Endothelial cell of umbilical vein (primary cell): ENCODE results near the gene JAKMIP1. TPM values are rescaled to one million over a fixed set of nuclear protein-coding genes. Genes with fewer than 3 reads are reported as not detected.

Experiments used
- BruUV-seq: library from RNA; stranded (reverse); fragments of 400-500 nt; replicated peaks from 2 replicates; lab custom pipeline; 2021; lab: Mats Ljungman, UMichigan
- CTCF ChIA-PET: fragments of 300-600, 350-600 bp; sonication (Branson Sonifier 250); formaldehyde crosslinking; loops from one replicate; lab custom pipeline; 2021; ENCODE audit warnings: antibody characterized with exemption, inconsistent platforms; lab: Charles Lee
- POLR2A ChIA-PET: fragments of 300-600, 350-600 bp; sonication (Branson Sonifier 250); formaldehyde crosslinking; loops from one replicate; lab custom pipeline; 2021; ENCODE audit warnings: antibody characterized with exemption, inconsistent platforms; lab: Charles Lee
- DNase-seq: peaks from one replicate; pipeline ENCODE4 v3.0.0-alpha.2; 2011; ENCODE audit warnings: low read depth, low spot score
- FAIRE-seq: peaks from 2 replicates; lab custom pipeline; 2011; peaks lifted over from hg19 to GRCh38; lab: Jason Lieb, UNC
- H2AFZ ChIP-seq: 2 replicates; pipeline ENCODE4 v1.6.0; 2012; ENCODE audit warnings: low read depth, low read length, control low read depth, inconsistent platforms
- H3K27ac ChIP-seq: 2 replicates; pipeline ENCODE4 v1.5.1; 2011; ENCODE audit warnings: low read depth, mild to moderate bottlenecking, control low read depth, low read length, moderate library complexity; ENCODE audit not compliant: insufficient read depth
- H3K27me3 ChIP-seq, 2 experiments: 2 replicates each; pipeline versions ENCODE4 v1.6.0 to v1.6.1; 2011; ENCODE audit warnings: low read length in 2 of 2, mixed read lengths in 1 of 2; ENCODE audit not compliant: control insufficient read depth in 2 of 2, insufficient read depth in 2 of 2
- H3K36me3 ChIP-seq, 2 experiments: 2 replicates in 1 of 2; 3 replicates in 1 of 2; pipeline ENCODE4 v1.5.1; 2011; ENCODE audit warnings: low read length in 2 of 2, mild to moderate bottlenecking in 1 of 2, moderate library complexity in 1 of 2; ENCODE audit not compliant: control insufficient read depth in 2 of 2, insufficient read depth in 2 of 2; ENCODE audit errors: extremely low read depth in 1 of 2
- H3K4me1 ChIP-seq: 3 replicates; pipeline ENCODE4 v1.5.1; 2011; ENCODE audit warnings: mild to moderate bottlenecking, low read length; ENCODE audit not compliant: control insufficient read depth, insufficient read depth; ENCODE audit errors: extremely low read depth
- H3K4me2 ChIP-seq: 2 replicates; pipeline ENCODE4 v1.6.1; 2011; ENCODE audit warnings: low read length, control low read depth, mixed read lengths; ENCODE audit not compliant: insufficient read depth
- H3K4me3 ChIP-seq, 3 experiments: fragments of 200-600 bp in 1 of 3; sonication (generic), shearing (Covaris generic) in 1 of 3; replicated peaks in 1 of 3; 2 replicates each; pipeline ENCODE4 v1.5.1; 2011 to 2016; ENCODE audit warnings: control low read depth in 3 of 3, low read length in 3 of 3, mild to moderate bottlenecking in 2 of 3, inconsistent platforms in 1 of 3, low read depth in 1 of 3, moderate library complexity in 1 of 3; ENCODE audit not compliant: insufficient read depth in 1 of 3
- H3K79me2 ChIP-seq: 2 replicates; pipeline ENCODE4 v1.6.0; 2012; ENCODE audit warnings: low read length, inconsistent platforms; ENCODE audit not compliant: control insufficient read depth, insufficient read depth
- H3K9ac ChIP-seq: replicated peaks from 2 replicates; pipeline ENCODE3; 2011; ENCODE audit warnings: low read length, control low read depth; ENCODE audit not compliant: insufficient read depth; ENCODE audit errors: extremely low read depth
- H3K9me1 ChIP-seq: replicated peaks from 3 replicates; pipeline ENCODE4 v1.6.0; 2011; ENCODE audit warnings: mild to moderate bottlenecking, low read length; ENCODE audit not compliant: control insufficient read depth, insufficient read depth; ENCODE audit errors: extremely low read depth
- H3K9me3 ChIP-seq: replicated peaks from 2 replicates; pipeline ENCODE4 v1.5.1; 2012; ENCODE audit warnings: low read length, inconsistent platforms; ENCODE audit not compliant: control insufficient read depth, insufficient read depth
- H4K20me1 ChIP-seq: replicated peaks from 2 replicates; pipeline ENCODE3; 2011; ENCODE audit warnings: mild to moderate bottlenecking, low read length; ENCODE audit not compliant: control insufficient read depth, insufficient read depth; ENCODE audit errors: extremely low read depth
- CTCF ChIP-seq, 2 donors: IDR thresholded peaks; 1 replicate in 1 of 2; 2 replicates in 1 of 2; pipeline ENCODE4 v1.5.1; 2011; ENCODE audit warnings: low read length in 2 of 2, mild to moderate bottlenecking in 2 of 2, moderate library complexity in 2 of 2, control low read depth in 1 of 2, inconsistent platforms in 1 of 2, low read depth in 1 of 2; ENCODE audit not compliant: insufficient read depth in 1 of 2; ENCODE audit errors: extremely low read depth in 1 of 2
- EZH2 ChIP-seq: IDR thresholded peaks from 2 replicates; pipeline ENCODE4 v1.6.1; 2012; ENCODE audit warnings: borderline replicate concordance, low read depth, mild to moderate bottlenecking, moderate library complexity, low read length, inconsistent platforms; ENCODE audit not compliant: severe bottlenecking
- FOS ChIP-seq: IDR thresholded peaks from 2 replicates; pipeline ENCODE4 v1.6.1; 2011; ENCODE audit warnings: mild to moderate bottlenecking, low read length, moderate library complexity, borderline replicate concordance; ENCODE audit not compliant: insufficient read depth
- GATA2 ChIP-seq: IDR thresholded peaks from 2 replicates; pipeline ENCODE4 v1.7.0; 2011; ENCODE audit warnings: low read depth, mild to moderate bottlenecking, moderate library complexity, mixed read lengths, low read length; ENCODE audit not compliant: insufficient read length, insufficient read depth
- JUN ChIP-seq: IDR thresholded peaks from 2 replicates; pipeline ENCODE4 v1.6.1; 2011; ENCODE audit warnings: borderline replicate concordance, low read depth; ENCODE audit not compliant: insufficient read length, insufficient read depth
- MYC ChIP-seq: IDR thresholded peaks from one replicate; pipeline ENCODE4 v1.6.1; 2011; ENCODE audit warnings: mild to moderate bottlenecking, low read depth, low read length
- POLR2A ChIP-seq: IDR thresholded peaks from 2 replicates; pipeline ENCODE4 v1.6.1; 2012; ENCODE audit warnings: low read depth, mild to moderate bottlenecking, control low read depth, low read length
- POLR2AphosphoS5 ChIP-seq: IDR thresholded peaks from 2 replicates; pipeline ENCODE4 v1.6.1; 2012; ENCODE audit warnings: low read depth, mild to moderate bottlenecking, control low read depth, low read length, moderate library complexity; ENCODE audit not compliant: insufficient read depth
- dilution Hi-C: fragments of 300-500 bp; cut with MboI; formaldehyde crosslinking; loops from one replicate; pipeline ENCODE4 v1.15.0; 2019; ENCODE audit warnings: low sequenced_read_pairs; ENCODE audit not compliant: extremely low pct_ligation_motif_present
- intact Hi-C: fragments of 100-400 bp; cut with micrococcal nuclease; formaldehyde crosslinking; loops from one replicate; pipeline ENCODE4 v1.10.0; 2022
- polyA plus RNA-seq, 4 experiments: library from polyadenylated mRNA; depleted of rRNA in 3 of 4; stranded (reverse) in 3 of 4; unstranded in 1 of 4; fragments of >200 nt; gene quantifications; 2 replicates each; pipeline versions ENCODE4 v1.2.1 to v1.2.3, GENCODE V29; 2011 to 2012; ENCODE audit warnings: missing spikeins in 1 of 4
- total RNA-seq: library from RNA; stranded (reverse); gene quantifications from 2 replicates; pipeline ENCODE4 v1.2.3, GENCODE V29; 2021
- TF ChIP-seq, protein P1 (sequence below): IDR thresholded peaks from 2 replicates; pipeline ENCODE4 v1.6.1; 2011; ENCODE audit not compliant: insufficient read depth, insufficient read length

JAKMIP1 gene
- total and polyA plus RNA-seq, 2 donors (not counting 3 experiments of a cell fraction or from before 2014, with no cell fraction given): not detected

DNA sequence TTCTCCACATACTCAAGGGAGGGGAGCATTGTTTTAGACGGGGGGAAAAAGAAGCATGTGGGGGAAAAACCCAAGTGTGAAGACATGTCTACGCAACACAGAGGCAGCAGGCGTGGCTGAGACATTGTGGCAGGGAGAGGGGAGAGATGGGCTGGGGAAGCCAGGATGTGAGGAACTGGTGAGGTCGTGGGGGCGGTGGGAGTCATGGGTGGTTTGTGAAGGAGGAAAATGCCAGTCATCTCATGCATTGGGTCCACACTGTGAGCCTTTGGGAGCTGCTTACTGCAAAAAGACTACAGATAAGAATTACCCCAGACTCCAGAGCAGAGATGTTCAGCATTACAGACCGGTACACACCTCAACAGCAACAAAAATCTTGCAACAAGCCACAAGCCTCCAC lies 2.1 kb downstream of the JAKMIP1 start:
- peaks cover 14 to 25% of the 10 kb centered on the region in 2 experiments for H3K27me3 ChIP-seq
- peaks cover 3% of the 10 kb centered on the region for H3K4me1 ChIP-seq
- intact Hi-C loops: no loop called here
- ChIA-PET CTCF (interaction anchor here (1.4 kb wide), 1 partner anchor 129 kb away, joined by 3 read pairs; no protein-coding TSS in a partner anchor), POLR2A (no interaction called here)
- no peak overlapping the region for H3K27ac ChIP-seq
- no peaks in the 10 kb centered on the region for H3K9me3 ChIP-seq
- no peak overlapping the region for H3K4me2 ChIP-seq
- H3K9ac ChIP-seq: no peak overlapping the region
- no peak overlapping the region for H3K4me3 ChIP-seq
- dilution Hi-C loops: no loop called here
- H3K36me3 ChIP-seq: no peaks in the 10 kb centered on the region
- no peak overlapping the region for H2AFZ ChIP-seq
- FAIRE-seq: no peak
- DNase-seq: no peak
- no TSS peak for BruUV-seq
- TF ChIP-seq POLR2AphosphoS5 (no peak), EZH2 (no peak), FOS (no peak), POLR2A (no peak), MYC (no peak), CTCF (IDR thresholded peaks at IDR 0.05; ENCODE audit: extremely low read depth in 1 of 2, insufficient read depth in 1 of 2, low read depth in 1 of 2, low read length in 2 of 2) (no peak), JUN (no peak), GATA2 (no peak)
- TF ChIP-seq, protein P1, sequence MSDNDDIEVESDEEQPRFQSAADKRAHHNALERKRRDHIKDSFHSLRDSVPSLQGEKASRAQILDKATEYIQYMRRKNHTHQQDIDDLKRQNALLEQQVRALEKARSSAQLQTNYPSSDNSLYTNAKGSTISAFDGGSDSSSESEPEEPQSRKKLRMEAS: no peak
- H3K79me2 ChIP-seq: no peaks in the 10 kb centered on the region
- H3K9me1 ChIP-seq: no peaks in the 10 kb centered on the region
- no peaks in the 10 kb centered on the region for H4K20me1 ChIP-seq
